GM19239 (cell line): ENCODE measurements around the gene EFNB3.

Experiments used
- DNase-seq: peaks from one replicate; pipeline ENCODE4 v3.0.0; 2011; ENCODE audit warnings: low spot score; ENCODE audit not compliant: insufficient read length
- FAIRE-seq: peaks from 2 replicates; lab custom pipeline; 2011; peaks lifted over from hg19 to GRCh38; lab: Jason Lieb, UNC

Gene EFNB3, protein sequence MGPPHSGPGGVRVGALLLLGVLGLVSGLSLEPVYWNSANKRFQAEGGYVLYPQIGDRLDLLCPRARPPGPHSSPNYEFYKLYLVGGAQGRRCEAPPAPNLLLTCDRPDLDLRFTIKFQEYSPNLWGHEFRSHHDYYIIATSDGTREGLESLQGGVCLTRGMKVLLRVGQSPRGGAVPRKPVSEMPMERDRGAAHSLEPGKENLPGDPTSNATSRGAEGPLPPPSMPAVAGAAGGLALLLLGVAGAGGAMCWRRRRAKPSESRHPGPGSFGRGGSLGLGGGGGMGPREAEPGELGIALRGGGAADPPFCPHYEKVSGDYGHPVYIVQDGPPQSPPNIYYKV

GRCh38 chr17:7704601-7705268 is at the start of gene EFNB3:
TSS of gene EFNB3 (plus strand) at chr17:7705202. CDS start at chr17:7705599, 397 bp downstream.
- FAIRE-seq: no peak

DNA sequence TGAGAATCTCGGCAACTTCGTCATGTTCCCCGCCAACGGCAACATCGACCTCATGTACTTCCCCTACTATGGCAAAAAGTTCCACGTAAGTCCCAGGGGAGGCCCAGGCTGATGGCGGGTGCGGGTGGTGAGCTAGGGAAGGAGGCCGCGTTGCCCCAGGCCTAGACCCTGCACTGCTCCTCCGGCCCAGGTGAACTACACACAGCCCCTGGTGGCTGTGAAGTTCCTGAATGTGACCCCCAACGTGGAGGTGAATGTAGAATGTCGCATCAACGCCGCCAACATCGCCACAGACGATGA is 49.5 kb upstream of the EFNB3 start:
- FAIRE-seq (no peak), DNase-seq (no peak)

More at GRCh38 chr17:7704601-7705268, at the start of gene EFNB3:
- DNase-seq: no peak

GRCh38 chr17:7656958-7657609 is 47.9 kb upstream of the EFNB3 start:
- FAIRE-seq: no peak
- no peak for DNase-seq

DNA sequence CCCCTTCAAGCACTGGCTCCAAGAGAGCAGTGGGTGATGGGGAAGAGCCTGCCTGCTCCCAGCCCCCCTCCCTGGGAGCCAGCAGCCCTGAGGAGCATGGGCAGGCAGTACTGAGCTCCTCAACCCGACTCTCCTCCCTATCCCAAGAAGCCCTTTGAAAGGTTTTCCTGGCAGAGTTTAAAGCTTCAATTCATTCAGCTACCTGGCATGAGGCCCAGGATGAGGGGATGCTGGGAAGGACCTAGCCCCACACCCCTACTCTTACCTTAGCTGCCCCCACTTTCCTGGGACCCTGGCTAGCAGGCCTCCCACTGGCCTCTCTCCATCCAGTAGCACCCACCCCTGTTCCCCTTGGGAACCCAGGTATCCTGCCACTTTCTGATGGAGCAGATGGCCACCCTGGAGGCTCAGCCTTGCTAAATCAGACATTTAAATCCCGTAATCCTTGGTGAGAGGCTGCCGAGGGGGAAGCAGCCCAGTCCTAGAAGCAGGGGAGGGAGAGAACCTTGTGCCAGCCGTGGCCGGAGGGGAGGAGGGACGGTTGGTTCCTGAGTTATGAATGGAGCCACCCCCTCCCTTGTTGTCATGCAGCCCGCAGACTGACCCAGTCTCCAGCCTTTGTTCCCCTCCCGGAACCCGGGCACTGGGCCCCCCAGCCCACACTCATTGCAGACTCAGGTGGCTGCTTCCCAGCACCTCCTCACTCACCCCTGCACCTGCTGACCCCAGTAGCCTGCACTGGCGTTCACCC is 37.2 kb upstream of the EFNB3 start:
- no peak for FAIRE-seq
- no peak for DNase-seq

DNA sequence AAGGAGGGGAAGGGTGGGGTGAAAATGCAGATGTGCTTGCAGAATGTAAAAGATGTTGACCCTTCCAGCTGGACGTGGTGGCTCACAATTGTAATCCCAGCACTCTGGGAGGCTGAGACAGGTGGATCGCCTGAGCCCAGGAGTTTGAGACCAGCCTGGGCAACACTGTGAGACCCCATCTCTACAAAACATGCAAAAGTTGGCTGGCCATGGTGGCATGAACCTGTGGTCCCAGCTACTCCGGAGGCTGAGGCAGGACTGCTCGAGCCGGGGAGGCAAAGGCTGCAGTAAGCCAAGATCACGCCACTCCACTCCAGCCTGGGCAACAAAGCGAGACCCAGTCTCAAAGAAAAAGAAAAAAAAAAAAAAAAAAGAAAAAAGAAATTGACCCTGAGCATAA is 36.5 kb upstream of the EFNB3 start:
- FAIRE-seq (no peak), DNase-seq (no peak)

DNA sequence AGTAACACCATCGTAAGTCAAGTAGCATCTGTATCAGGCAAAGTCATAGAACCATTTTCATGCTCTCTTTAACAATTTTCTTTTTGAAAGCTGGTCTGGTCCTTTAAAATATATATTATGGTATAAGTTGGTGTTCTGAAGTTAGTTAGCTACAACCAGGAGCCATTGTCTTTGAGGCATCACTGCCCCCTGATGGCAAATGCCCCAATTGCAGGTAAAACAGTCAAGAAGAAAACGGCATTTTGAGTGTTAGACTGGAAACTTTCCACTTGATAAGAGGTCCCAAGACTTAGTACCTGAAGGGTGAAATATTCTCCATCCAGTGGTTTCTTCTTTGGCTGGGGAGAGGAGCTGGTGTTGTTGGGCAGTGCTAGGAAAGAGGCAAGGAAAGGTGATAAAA is 31.8 kb upstream of the EFNB3 start:
- no peak for FAIRE-seq
- no peak for DNase-seq

GRCh38 chr17:7674934-7675333 is 30.1 kb upstream of the EFNB3 start:
- DNase-seq: no peak
- no peak for FAIRE-seq

- FAIRE-seq: no peak
These were observed 28.5 kb upstream of the EFNB3 start for GRCh38 chr17:7676533-7676932.

GRCh38 chr17:7677388-7678067 is 27.5 kb upstream of the EFNB3 start:
- DNase-seq: no peak
- no peak for FAIRE-seq

More at GRCh38 chr17:7676533-7676932, 28.5 kb upstream of the EFNB3 start:
- no peak for DNase-seq

DNA sequence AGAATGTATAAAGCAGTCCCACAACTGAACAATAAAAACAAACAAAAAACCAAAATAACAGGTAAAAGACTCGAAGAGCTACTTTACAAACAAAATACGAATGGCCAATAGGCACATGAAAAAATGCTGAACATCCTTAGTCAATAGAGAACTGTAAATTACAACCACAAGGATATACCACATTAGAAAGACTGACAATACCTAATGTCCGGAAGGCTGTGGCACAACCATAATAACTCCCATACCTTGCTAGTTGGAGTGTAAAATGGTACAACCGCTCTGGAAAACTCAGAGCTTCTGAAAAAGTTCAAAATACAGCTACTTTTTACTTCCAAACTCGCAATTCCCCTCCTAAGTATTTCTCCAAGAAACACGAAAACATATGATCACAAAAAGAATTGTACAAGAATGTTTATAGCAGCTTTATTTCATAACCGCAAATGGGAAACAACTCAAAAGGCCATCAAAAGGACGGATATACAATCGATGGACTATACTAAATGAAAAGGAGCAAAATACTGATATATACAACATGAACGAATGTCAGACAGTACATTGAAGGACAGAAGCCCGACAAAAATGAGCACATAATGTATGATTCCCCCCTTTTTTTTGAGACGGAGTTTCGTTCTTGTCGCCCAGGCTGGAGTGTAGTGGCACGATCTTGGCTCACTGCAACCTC is 20.0 kb upstream of the EFNB3 start:
- FAIRE-seq (no peak), DNase-seq (no peak)

- FAIRE-seq (peak; percentile 95), DNase-seq (peak; percentile 70)
These were observed 19.3 kb upstream of the EFNB3 start for GRCh38 chr17:7685533-7686221.

DNA sequence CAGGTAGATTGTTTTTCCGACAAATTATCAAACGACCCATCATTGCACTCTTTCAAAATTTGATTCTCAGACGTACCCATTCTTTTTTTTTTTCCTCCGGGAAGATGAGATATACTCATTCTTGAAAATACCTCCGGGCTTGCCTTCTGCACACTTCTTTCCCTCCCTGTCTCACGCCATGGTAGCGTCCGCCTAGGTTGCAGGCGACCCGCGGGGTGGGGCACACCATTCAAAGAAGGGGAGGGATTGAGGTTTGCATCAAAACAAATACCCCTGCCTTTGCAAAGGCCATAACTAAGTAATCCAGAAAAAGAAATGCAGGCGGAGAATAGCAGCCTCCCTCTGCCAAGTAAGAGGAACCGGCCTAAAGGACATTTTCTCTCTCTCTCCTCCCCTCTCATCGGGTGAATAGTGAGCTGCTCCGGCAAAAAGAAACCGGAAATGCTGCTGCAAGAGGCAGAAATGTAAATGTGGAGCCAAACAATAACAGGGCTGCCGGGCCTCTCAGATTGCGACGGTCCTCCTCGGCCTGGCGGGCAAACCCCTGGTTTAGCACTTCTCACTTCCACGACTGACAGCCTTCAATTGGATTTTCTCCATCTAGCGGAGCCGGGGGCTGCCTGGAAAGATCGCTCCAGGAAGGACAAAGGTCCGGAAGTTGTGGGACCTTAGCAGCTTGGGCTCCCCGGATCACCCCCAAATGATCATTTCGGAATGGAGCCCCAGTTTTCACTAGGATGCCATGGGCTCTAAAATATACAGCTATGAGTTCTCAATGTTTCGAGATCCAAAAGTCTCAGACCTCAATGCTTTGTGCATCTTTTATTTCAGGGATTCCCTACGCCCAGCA is 18.6 kb upstream of the EFNB3 start:
- FAIRE-seq (no peak), DNase-seq (no peak)

DNA sequence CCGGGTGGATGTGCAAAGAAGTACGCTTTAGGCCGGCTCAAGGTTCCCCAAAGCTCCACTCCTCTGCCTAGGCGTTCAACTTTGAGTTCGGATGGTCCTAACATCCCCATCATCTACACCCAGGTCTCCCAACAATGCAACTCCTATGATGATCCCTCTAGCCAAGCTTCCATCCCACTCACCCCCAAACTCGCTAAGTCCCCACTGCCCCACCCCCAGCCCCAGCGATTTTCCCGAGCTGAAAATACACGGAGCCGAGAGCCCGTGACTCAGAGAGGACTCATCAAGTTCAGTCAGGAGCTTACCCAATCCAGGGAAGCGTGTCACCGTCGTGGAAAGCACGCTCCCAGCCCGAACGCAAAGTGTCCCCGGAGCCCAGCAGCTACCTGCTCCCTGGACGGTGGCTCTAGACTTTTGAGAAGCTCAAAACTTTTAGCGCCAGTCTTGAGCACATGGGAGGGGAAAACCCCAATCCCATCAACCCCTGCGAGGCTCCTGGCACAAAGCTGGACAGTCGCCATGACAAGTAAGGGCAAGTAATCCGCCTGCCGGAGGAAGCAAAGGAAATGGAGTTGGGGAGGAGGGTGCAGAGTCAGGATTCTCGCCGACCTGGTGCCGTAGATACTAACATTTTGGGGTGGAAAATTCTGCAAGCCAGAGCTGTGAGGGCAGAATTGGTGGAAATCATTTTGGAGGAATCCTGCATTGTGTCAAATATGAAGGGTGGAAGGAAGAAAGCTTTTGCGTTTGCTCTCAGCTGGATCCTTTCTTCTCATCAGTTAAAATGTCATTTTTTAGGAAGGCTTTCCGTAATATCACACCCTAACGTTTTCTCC is 17.7 kb upstream of the EFNB3 start, which contains the start of gene TP53:
Gene TP53, minus strand, starts transcription at position 419 of the 836 bp plus-strand sequence. CDS start 10,896 bp downstream, outside the sequence.
- FAIRE-seq: peak; percentile 94

DNA sequence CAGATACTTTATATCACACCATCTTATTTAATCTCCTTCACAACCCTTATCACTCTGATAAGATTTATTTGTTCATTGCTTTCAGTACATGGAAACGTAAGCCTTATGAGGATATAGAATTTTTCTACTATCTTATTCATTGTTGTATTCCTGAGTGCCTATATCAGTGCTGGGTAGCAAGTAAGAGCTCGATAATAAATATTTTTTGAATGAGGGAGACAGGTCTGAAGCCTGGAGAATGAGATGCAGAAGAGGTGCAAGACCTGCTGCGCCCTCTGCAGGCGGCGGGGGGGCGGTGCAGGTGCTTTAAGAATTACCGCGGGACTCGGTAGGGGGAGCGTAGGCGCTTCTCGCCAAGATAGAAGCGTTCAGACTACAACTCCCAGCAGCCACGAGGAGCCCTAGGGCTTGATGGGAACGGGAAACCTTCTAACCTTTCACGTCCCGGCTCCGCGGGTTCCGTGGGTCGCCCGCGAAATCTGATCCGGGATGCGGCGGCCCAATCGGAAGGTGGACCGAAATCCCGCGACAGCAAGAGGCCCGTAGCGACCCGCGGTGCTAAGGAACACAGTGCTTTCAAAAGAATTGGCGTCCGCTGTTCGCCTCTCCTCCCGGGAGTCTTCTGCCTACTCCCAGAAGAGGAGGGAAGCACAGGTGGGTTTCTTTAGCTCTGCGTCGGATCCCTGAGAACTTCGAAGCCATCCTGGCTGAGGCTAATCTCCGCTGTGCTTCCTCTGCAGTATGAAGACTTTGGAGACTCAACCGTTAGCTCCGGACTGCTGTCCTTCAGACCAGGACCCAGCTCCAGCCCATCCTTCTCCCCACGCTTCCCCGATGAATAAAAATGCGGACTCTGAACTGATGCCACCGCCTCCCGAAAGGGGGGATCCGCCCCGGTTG is 16.8 kb upstream of the EFNB3 start, which contains the start of gene WRAP53:
Gene WRAP53, plus strand, starts transcription at position 570 of the 900 bp plus-strand sequence. Its CDS starts 172 bp downstream, at position 742.
- DNase-seq (peak; percentile 89), FAIRE-seq (peak; percentile 94)

More for the DNA sequence above, 17.7 kb upstream of the EFNB3 start, which contains the start of gene TP53:
- DNase-seq: peak; percentile 58

GRCh38 chr17:7688808-7689316 is 16.1 kb upstream of the EFNB3 start:
- no peak for DNase-seq
- FAIRE-seq: no peak

DNA sequence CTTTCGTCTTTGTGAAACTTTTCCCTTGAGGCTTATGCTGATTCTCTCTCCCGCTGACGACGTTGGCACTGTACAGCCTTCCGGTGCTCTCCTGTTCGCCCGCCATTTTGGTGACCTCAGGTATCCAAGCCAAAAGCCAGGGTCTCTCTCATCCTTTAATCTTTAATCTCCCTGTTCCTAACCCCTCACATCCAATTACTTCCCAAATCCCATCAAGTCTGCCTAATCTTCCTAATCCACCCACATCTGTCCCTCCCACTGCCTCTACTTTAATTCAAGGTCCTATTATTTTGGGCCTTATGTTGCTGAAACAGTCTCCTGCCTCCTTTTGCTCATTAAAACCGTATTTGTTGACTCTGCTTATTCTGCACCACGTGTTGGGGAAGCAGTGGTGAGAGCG is 9.4 kb upstream of the EFNB3 start:
- FAIRE-seq: peak; percentile 48
- no peak for DNase-seq
